ENCODE results near the gene STK10. TPM values are rescaled to one million over a fixed set of nuclear protein-coding genes. Genes with fewer than 3 reads are reported as not detected.

The STK10 gene
- total RNA-seq, 1 experiment from 2014 or later = 22.9 TPM

- Histone ChIP-seq H3K4me1 (ENCODE audit: control insufficient read depth in 1 of 2, insufficient read depth in 2 of 2, low read length in 2 of 2) (peaks cover 25 to 42% of the 10 kb centered on the region in 2 experiments), H3K9me2 (ENCODE audit: insufficient read depth) (no peaks in the 10 kb centered on the region), H3K9ac (ENCODE audit: low read length) (no peak overlapping the region), H3K27me3 (ENCODE audit: insufficient read depth, low read length) (no peaks in the 10 kb centered on the region), H4K20me1 (ENCODE audit: insufficient read depth) (no peaks in the 10 kb centered on the region), H3K9me3 (ENCODE audit: control insufficient read depth in 1 of 2, insufficient read depth in 1 of 2, low read depth in 1 of 2, low read length in 2 of 2) (no peaks in the 10 kb centered on the region), H3K4me3 (replicated peaks in 1 of 2; ENCODE audit: low read depth in 1 of 2, low read length in 2 of 2) (no peak overlapping the region), H3K36me3 (ENCODE audit: control insufficient read depth in 1 of 2, insufficient read depth in 2 of 2, low read length in 2 of 2) (no peaks in the 10 kb centered on the region), H3K79me2 (ENCODE audit: insufficient read depth, low read length) (peaks cover 22% of the 10 kb centered on the region), H2AFZ (ENCODE audit: low read depth, low read length, poor library complexity, severe bottlenecking) (no peak overlapping the region), H3K4me2 (ENCODE audit: low read length) (peak overlapping the region; percentile 72), H3K27ac (ENCODE audit: low read depth, low read length) (no peak overlapping the region)
- no peak for DNase-seq (ENCODE audit: low read depth, low spot score)
- TF ChIP-seq CEBPB (IDR thresholded peaks at IDR 0.05; ENCODE audit: low read depth) (no peak), REST (IDR thresholded peaks at IDR 0.05; ENCODE audit: low read depth) (no peak), CBX3 (IDR thresholded peaks at IDR 0.05; ENCODE audit: low read depth) (no peak), ELF1 (IDR thresholded peaks at IDR 0.05; ENCODE audit: borderline replicate concordance, low read depth) (no peak), MAX (IDR thresholded peaks at IDR 0.05) (no peak), CTCF (IDR thresholded peaks at IDR 0.05 in 2 of 3, conservative IDR thresholded peaks at IDR 0.05 in 1 of 3; ENCODE audit: borderline replicate concordance in 1 of 3, insufficient read depth in 1 of 3, low read depth in 2 of 3, low read length in 2 of 3) (no peak), ZBTB33 (IDR thresholded peaks at IDR 0.05; ENCODE audit: extremely low read depth, insufficient replicate concordance, low read length) (no peak), SIN3A (IDR thresholded peaks at IDR 0.05; ENCODE audit: low read depth) (no peak), POLR2AphosphoS5 (IDR thresholded peaks at IDR 0.05; ENCODE audit: low read depth, low read length) (no peak), TCF7L2 (IDR thresholded peaks at IDR 0.05; ENCODE audit: borderline replicate concordance, extremely low read depth, insufficient read depth, insufficient read length) (no peak)
- ATAC-seq = no peak
- RAD21 ChIA-PET (ENCODE audit: low non-redundant PET in 1 of 2, low total read pairs in 2 of 2, uncharacterized antibody in 2 of 2, unreplicated experiment in 2 of 2) = interaction anchor here in 1 of 2 experiments (0.7 kb wide), 1 partner anchor 11 kb away, joined by 3 read pairs; no protein-coding TSS in a partner anchor
- CTCF ChIA-PET = no interaction called here
- POLR2A ChIA-PET = no interaction called here
- intact Hi-C loops (cut with micrococcal nuclease) = no loop called here
- no TSS peak for BruUV-seq (replicated peaks)
Observed at GRCh38 chr5:172172912-172173563, 15.0 kb downstream of the STK10 start.
